Gastroesophageal sphincter (tissue), 3 donors: ENCODE data around the gene HMGXB3.

Source experiments
- CTCF ChIP-seq, 4 experiments: fragments of 200-600 bp in 2 of 4; fragments of 450-650 bp in 2 of 4; sonication (generic) in 1 of 4; IDR thresholded peaks; one replicate each; pipeline ENCODE4 v1.5.1; 2017 to 2019; ENCODE audit warnings: antibody characterized with exemption in 4 of 4, mild to moderate bottlenecking in 2 of 4, moderate library complexity in 2 of 4
- EP300 ChIP-seq: sonication (generic); formaldehyde crosslinking; IDR thresholded peaks from one replicate; pipeline ENCODE4 v1.6.1; 2017; ENCODE audit warnings: antibody characterized with exemption, mild to moderate bottlenecking
- POLR2A ChIP-seq, 2 donors: fragments of 450-650 bp; IDR thresholded peaks; one replicate each; pipeline ENCODE4 v1.6.1; 2017; ENCODE audit warnings: antibody characterized with exemption in 2 of 2, mild to moderate bottlenecking in 2 of 2, moderate library complexity in 1 of 2
- POLR2AphosphoS5 ChIP-seq: sonication (generic); formaldehyde crosslinking; IDR thresholded peaks from one replicate; pipeline ENCODE4 v1.6.1; 2017; ENCODE audit warnings: antibody characterized with exemption

- TF ChIP-seq POLR2A (IDR thresholded peaks at IDR 0.05), result peak; percentile 22 to 45
- no peak for TF ChIP-seq CTCF (IDR thresholded peaks at IDR 0.05)
- no peak for TF ChIP-seq EP300
- TF ChIP-seq POLR2AphosphoS5, result peak; percentile 23
Observed at GRCh38 chr5:150081541-150082283, 81.2 kb downstream of the HMGXB3 start.
